Measurements from ENCODE around the gene FNDC3B.

The FNDC3B gene

DNA sequence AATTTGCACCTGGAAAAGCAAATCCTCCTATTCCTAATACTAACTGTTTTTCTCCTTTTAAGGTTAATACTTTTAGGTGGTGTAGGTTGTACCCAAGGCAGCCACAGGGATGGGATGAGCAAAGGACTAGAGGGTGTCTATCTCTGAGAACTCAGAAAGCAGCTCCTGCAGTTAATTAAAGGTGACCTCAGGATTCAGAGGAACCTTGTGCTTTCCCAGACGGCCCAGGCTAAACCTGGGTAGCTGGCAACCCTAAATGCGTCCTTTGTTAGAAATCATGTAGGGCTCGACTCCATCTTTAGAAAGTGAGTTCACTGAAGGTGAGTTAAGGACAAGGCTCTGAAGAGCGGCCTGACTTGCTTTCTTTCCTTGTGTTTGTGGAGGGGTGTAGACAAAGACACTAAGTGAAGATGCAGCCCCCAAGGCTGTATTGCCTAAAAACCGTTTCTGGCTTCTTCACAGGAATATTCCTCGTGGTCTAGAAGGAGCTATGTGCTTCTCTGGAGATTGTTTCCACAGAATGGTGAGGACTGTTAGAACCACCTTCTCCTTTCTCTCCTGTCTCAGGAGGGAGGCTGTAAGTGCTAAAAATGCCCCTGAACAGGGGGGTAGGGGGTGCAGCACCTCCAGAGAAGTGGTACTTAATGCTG, 14.9 kb downstream of the FNDC3B start:
- no peak for DNase-seq (ENCODE audit: low read depth in 2 of 2)

DNA sequence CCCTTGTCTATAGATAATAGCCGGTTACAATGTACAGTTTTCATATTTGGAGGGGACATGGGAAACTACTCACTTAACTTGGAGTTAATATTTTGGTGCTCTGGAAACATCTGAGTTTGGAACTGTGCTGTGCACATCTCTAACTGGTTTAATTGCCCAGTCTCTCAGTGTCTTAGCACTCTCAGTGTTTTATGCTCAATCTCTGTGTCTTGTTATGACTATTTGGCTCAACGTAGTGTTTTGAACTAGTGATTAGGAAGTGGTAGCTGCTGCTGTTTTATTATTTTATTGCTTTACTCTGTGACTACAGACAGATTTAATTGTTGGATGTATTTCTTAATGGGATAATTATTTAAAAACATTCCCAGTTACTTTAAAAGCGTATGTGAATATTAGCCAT, 17.0 kb downstream of the FNDC3B start:
- DNase-seq (ENCODE audit: low read depth in 2 of 2) = no peak

DNA sequence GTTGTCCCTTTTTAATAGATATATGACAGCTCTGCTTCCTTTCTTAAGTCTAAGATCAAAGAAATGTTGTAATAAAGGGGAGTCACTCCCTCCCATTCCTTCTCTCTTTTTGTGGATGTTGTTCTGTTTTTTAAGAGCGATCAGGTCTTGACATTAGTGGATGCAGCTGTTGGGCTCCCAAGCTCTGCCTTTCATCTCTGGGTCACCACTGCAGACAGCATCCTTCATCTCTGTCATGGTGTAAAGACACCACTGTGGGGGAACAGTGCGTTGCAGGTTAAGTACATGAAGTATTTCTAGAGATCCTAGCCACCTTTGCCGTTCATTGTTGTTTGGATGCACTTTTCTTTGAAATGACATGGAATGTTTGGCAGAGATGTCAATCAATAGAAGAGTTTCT, 17.7 kb downstream of the FNDC3B start:
- no peak for DNase-seq (ENCODE audit: low read depth in 2 of 2)

DNA sequence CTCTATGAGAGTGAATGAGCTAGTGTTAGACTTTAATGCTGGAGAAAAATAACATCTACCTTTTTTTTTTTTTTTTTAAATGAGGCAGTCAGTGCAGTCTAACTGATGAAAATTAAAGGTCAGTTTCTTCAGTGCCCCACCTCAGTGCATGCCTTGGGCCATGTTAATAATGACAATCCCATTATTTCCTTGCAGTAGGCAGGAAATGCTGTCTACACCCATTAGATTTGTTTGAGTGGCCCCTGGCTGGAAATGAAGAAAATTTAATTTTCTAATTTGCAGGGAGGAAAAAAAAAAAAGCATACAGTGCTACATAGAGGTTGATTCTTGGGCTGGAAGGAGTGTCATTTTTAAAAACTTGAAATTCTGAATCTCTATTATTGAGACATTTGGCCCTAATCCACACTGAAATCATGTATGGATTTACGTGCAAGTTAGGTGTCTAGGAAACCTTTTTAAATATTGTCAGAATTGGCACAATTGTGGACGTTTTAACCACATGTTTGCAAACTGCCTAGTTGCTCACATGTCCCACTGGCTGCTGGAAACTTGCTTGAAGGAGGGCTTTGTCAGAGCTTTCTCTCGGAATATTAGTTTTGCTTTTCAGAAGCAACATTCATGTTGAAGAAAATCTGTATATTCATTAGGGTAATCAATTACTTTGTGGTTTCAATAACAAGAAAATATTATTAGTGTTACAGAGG, 18.4 kb downstream of the FNDC3B start:
- DNase-seq (ENCODE audit: low read depth in 2 of 2) = no peak

DNA sequence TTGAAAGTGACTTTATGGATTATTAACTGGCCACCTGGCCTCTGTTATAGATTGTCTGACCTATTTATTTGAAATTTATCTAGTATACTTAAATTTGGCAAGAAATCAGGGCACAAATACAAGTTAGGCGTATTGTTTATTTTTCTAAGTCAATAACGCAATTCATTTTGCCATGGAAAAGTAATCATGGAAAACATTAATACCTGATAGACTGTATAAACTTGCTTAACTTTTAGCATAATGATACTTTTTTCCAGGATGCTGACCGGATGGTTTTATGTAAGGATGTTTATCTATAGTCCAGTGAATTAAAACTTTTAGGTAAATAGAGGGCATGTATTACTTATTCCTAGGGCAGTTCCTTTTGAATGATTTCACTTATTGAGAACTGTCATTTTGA, 20.2 kb downstream of the FNDC3B start:
- DNase-seq (ENCODE audit: low read depth in 2 of 2) = no peak

DNA sequence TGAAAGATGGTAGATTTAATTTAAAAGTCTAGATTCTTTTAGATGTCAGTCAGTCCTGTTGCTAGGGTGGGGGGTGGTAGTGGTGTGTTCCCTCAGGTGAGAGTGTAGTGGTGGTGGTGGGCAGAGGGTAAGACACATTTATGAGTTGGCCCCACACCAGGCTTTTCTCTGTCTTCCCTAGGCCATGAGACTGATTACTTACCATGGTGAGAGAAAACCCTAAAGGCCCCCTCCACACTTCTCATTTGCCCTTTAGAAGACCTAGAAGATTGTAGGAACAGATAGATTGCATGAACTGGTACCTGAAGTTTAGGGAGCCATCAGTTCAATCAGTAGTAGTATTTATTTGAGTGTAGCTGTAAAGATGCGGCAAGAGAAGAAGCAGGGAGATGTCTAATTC, 20.9 kb downstream of the FNDC3B start:
- no peak for DNase-seq (ENCODE audit: low read depth in 2 of 2)

DNA sequence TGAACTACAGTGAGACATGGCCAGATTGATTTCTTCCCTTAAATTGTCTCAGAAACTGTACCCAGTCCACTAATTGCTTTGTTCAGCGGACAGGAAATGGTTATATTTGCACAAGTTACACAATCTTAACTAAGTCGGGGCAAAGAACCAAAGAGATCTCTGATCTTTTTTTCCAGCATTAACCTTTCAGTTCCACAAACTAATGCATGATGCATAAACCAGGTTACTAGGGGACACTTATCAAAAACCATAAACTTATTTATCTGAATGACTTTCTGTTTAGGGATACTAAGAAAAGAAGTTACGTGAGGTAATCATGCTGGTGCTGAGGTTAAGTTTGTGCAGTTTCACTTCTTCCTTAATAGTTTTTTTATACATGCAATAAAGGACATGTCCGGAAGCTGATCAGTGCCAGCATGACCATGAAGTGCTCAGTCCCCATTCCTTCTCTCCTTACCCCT, 22.4 kb downstream of the FNDC3B start:
- DNase-seq (ENCODE audit: low read depth in 2 of 2) = no peak

DNA sequence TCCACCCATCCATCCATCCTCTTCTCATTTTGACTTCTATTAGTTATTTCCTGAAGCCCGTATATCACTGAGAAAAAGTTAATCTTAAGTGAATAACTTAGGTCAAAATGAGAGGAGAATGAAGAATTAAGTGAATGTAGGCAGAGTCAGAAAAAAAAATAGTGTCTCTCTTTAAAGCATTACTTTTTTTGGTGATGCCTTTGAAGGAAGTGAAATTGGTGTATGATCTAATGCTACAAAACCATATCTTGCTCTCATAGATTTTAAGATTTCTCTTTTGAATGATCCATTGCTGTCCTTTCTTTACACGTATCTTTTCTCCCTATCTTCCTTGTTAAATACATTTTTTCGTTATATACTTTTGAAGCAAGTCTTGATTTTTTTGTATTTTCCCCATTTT, 23.4 kb downstream of the FNDC3B start:
- DNase-seq (ENCODE audit: low read depth in 2 of 2) = no peak

DNA sequence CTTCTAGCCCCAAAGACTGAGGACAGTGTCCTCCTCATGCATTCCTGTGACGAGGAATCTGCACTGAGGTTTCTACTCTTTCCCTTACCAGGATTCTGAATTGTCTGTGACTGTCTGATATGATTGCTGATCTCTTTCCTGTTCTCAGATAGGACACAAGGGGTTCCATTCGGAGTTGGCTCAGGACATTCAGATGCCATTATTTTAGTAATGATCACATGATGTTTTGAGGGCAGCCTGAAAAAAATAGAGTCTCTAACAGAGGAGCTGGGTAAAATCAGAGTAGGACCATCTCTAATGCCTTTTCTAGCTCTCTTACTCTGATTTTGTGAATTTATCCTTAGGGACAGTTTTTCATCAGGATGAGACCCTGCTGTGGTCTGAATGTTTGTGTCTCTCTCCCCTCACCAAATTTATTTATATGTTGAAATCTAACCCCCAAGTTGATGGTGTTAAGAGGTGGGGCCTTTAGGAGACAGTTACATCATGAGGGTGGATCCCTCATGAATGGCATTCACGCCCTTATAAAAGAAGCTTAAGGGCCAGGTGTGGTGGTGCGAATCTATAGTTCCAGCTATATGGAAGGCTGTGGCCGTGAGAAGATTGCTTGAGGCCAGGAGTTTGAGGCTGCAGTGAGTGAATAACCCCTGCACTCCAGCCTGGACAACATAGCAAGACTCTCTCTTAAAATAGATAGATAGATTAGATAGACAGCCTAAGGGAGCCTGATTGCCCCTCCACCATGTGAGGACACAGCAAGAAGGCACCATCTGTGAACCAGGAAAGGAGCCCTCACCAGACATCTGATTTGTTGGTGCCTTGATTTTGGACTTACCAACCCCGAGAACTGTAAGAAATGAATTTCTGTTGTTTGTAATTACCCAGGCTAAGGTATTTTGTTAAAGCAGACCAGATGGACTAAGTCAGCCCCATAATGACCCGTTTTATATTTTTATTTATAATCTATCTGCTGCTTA, 24.4 kb downstream of the FNDC3B start:
- no peak for DNase-seq (ENCODE audit: low read depth in 2 of 2)

DNA sequence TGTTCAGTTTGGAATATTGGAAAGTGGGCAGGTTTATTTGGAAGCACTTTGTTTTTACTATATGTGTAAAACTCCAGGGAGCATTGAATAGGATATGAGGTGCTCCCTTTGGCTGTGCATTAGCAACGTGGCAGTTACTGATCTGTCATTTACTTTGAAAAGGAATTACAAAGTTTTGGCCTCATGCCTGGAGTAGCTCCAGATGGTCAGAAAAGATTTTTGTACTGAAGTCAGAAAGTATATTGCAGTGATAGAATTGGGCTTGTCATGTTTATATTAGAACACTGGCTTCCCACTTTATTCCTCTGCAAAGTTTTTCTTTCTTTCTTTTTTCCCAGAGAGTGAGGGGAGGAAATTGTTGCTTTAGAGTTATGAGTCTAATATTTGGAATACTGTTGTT, 26.1 kb downstream of the FNDC3B start:
- no peak for DNase-seq (ENCODE audit: low read depth in 2 of 2)

DNA sequence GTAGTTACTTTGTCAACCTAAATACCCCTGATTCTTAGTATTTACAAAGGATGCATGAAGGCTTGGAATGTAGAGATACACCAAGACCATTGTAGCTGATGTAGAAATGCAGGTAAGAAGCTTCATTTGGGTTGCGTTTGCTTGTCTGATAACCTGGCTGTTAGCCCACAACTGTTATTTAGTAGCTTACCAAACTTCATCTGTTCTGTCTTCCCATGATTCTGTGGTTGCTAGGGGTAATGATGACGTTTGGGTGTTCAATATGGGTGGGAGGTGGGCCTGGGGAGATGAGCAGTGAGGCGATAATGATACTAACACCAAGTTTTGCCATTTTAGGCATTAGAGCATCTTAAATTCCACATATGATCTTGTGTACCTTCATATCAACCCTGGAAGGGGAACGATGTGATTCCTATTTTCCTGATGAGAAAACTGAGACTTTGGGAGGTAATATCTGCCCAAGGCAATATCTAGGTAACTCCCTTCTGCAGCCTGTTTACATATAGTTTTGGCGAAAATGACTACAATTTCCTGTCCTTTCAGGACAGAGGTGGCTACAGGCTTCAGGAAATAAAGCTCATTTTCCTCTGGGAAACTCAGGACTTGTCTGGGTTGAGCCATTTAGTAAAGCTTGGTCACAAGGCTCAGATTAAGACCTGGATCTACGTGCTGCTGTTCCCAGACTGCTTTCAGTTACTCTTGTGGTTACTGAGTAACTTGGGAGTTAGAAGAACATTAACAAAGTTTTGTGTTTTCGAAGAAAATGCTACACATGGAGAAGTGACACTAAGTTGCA, 26.8 kb downstream of the FNDC3B start:
- DNase-seq (ENCODE audit: low read depth in 2 of 2) = no peak

DNA sequence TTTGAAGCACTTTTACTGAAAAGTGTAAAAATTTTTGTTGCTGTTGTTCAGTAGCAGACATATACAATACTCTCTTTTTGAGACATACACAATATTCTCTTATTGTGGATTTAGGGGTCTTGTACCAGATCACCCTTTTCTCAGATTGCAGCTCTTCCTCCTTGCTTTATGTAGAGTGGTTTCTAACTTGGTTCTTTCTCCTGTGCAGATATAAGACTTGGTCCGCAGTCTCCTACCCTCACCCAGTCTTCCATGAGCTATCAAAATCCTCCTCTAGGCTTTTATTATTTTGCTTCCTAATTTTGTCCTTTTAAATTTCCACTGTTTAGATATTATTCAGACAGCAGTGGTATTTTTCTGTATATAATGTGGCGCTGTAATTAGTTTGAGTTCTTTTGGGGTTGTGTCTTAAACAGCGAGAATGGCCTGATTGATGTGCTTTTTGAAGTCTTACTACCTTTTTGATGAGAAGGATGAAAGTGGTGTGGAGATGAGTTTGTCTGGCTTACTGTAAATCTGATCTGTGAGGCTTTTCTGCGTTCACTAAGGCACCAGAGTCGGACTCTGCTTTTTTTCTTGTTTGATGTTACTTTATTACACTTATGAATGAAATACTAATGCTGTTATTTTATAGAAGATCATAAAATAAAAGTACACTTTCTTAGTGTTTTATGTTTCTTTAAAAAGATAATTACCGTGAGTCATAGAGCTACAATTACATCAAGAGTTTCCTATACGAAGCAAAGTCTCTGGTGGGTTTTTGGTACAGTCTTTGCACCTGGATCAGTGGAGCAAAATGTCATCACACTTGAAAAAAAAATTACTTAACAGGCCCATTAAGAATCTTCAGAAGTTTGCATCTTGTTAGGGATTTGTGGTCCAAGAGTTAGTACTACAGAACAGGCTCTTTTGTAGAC, 27.8 kb downstream of the FNDC3B start:
- DNase-seq (ENCODE audit: low read depth in 2 of 2) = no peak

DNA sequence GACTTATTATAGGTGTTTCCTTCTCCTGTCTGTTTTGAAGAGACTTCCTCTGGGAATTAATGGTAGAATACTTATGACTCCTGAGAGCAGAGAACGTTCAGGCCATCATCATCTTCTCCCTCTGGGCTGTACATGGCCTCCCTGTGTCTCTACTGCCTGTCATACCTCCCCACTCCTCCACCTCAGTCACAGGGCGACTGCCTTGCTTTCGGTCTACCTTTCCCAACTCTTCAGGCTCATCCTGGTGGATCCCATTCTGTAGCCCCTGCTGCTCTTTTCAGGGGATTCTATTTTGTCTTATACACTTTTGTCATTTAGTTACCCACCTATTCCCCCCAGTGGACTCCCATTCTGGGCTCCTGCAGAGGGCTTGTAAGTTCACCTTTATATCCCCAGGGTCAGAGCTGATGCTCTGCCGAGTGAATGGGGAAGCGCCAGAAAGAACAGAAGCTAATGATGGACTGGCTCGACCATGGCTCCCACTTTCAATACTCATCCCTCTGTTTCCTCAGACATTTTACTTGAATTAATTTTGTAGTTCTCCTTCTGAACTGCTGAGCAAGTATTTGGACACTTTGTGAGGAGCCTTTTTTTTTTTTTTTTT, 28.6 kb downstream of the FNDC3B start:
- no peak for DNase-seq (ENCODE audit: low read depth in 2 of 2)

DNA sequence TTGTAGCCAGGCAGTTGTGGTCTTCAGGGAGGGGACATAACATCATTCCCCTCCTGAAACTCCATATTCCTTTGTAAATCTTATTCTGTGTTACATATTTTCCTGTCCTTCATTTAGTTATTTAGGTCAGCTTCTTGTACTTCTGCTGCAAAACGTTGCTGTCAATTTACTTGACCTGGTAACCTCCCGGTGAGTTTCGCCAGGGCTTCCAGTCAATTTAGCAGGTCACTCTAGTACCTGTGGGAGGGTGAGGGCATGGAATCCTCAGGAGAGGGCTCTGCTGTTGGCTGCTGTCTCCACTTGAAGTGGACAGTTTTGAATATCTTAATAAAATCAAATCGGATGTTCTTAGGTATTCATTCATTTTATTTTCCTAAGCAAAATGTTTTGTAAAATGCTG, 29.6 kb downstream of the FNDC3B start:
- DNase-seq (ENCODE audit: low read depth in 2 of 2) = no peak

DNA sequence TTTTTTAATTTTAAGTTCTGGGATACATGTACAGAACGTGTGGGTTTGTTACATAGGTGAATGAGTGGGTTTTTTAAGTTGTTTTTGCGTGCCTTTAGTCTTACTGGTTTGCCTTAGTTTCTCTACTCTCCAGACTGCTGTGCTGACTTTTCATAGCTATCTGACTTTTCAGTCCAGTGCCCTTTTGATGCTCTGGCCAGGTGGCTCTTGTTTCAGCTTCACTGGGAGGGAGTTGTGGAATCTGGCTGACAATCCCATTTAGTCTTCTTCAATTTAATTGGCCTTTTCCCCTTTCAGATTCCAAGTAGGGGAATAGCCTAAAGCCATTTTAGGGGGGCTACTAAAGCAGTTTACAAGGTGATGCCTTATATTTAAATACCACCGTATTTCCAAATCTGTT, 30.1 kb downstream of the FNDC3B start:
- DNase-seq (ENCODE audit: low read depth in 2 of 2) = no peak

DNA sequence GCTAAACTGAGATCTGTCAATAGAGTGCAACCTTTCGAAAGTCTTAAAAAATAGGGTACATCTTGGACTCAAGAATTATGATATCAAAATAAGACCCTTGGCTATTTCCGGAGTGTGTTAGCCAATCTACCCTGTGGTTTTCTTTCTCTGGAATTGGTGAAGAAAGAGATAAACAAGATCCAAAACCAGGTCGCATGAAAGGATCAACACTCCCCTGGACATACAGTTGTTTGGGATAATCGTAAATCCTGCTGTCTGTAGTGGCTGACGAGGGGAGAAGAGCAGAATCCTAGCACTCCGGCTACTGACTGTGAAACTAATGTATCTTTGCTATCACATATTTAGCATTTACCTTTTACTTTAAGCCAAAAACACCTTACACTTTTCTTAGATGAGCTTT, 30.9 kb downstream of the FNDC3B start:
- DNase-seq (ENCODE audit: low read depth in 2 of 2) = no peak

DNA sequence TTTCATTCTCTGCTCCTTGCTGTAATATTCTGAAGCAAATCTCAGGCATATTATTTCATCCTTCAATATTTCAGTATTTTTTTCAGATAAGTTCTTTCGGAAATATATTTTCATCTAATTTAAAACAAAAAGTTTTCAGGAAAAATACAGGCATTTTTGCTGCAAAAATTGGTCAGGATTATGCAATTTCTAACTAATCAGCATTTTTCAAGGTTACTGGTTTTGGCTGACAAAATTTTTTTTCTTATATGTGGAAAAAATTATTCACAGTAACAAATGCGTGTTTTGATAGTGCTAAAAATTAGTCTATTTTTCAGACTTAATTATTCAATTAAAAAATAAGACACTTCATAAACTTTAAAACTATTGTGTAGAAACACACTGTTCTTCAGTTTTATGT, 31.4 kb downstream of the FNDC3B start:
- DNase-seq (ENCODE audit: low read depth in 2 of 2) = no peak

DNA sequence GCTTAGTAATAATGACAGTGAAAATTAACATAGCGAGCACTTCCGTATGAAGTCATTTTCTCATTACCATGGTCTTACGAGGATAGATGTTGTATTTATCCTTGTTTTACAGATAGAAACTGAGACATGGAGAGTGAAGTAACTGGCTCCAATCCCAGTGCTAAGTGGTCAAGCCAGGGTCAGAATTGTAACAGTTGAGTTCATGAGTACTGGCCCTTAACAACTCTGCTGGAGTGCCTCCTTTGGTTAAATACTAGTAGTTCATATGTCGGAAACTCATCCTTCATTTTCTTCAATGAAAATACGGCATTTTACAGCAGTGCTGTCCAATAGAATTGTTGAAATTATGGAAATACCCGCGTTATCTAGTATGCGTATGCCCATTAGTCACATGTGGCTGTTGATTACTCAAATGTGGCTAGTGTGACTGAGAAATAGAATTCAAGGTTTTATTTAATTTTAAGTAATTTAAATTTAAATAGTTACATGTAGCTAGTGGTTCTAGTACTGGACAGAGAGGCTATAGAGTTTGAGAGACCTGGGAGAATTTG, 32.5 kb downstream of the FNDC3B start:
- DNase-seq (ENCODE audit: low read depth in 2 of 2) = no peak

DNA sequence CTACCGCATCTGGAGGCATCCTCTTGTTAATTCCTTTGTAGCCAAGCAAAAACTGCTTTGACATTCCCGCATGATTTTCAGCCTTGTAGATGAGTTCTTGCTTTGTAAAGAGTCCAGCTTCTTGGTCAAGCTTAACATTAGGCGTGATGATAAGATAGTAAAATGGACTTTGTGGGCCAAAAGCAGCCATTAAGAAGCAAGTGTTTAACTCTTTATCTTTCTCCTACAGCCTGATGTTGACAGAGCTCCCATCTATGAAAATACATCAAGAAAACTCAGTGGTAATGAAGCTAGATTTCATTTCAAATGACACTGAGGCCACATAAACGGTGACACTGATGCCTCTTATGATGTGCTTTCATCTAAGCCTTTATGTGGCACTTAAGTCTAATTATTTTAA, 33.2 kb downstream of the FNDC3B start:
- no peak for DNase-seq (ENCODE audit: low read depth in 2 of 2)

All from stimulated activated CD4-positive, alpha-beta T cell treated with anti-CD3 and anti-CD28 coated beads, Interleukin-1b, Interleukin-23, amount 100 ng/mL, for 4 hours (primary cell).